Measurements from ENCODE around the gene CCDC141.

DNA sequence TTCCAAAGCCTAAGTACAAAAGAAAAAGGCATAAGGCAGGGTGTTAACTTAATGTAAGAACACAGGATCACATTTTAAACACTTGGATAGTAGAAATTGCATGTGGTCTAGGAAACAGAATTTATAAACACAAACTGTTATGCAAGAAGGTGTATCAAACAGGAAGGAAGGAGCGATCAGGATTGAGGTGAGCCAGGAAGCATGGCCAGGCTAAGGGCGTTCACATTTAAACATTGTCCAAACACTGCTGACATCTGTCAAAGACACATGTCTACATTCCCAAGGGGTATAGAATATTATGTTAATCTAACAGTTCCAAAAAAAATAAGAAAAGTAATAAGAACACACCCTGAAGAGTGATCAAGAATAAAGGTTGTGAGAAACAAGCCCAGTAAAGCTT, 71.3 kb downstream of the CCDC141 start:
- TF ChIP-seq GATA2 (IDR thresholded peaks at IDR 0.05; ENCODE audit: low read depth, low read length): no peak
- TF ChIP-seq GATA3 (IDR thresholded peaks at IDR 0.05; ENCODE audit: low read depth, low read length): no peak

Data from SH-SY5Y (cell line).